HG03025 (cell line): Measurements from ENCODE around the gene ROCK1.
"Not testable (repeated sequence)": the region's sequence is repeated elsewhere in the genome, so short reads cannot be mapped to it uniquely, and the experiment has no call there.

Experiments used
- ATAC-seq: cut with Tn5 transposase; IDR thresholded peaks from one replicate; pipeline ENCODE4 v1.9.1; 2021; ENCODE audit warnings: mild to moderate bottlenecking, moderate library complexity; ENCODE audit not compliant: unreplicated experiment, low FRiP score

ROCK1 gene

DNA sequence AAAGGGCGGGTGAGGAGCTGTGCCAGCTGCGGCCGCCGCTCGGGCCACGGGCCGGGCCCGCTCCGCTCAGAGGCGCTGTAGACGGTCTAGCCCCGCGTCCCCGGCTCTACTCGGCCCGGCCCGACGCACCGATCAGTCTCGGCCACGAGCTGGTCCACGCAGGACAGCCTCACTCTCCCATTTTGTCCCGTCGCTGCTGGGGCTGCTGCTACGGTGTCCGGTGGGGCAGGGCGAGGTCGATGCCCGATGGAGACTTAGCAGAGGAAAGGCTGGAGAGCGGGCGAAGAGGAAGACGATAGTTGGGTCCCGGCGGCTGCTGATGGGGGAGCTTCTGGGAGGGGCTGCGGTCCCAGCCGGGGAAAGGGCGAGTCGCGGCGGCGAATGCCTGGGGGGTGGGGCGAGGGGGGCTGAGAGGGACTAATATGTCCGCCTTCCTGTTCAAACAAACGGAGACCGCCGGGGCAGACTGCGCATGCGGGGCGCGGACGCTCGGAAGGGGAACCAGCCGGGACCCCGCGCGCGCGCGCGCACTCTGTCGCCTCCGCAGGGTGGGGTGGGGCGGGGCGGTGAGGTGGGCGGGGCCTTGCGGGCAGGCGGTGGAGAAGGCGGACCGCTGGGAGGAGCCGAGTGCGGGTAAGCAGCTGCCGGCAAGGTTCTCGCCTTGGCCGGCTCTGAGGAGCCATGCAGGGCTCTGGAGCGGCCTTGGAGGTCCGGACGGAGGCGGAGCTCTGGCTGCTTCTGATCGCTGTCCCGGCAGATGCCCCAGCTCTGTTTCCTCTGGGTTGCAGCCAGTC, at the start of gene ROCK1:
Gene ROCK1, minus strand, starts transcription at position 468 of the 794 bp plus-strand sequence. CDS start 903 bp downstream, outside the sequence.
- peak; percentile 95 for ATAC-seq

DNA sequence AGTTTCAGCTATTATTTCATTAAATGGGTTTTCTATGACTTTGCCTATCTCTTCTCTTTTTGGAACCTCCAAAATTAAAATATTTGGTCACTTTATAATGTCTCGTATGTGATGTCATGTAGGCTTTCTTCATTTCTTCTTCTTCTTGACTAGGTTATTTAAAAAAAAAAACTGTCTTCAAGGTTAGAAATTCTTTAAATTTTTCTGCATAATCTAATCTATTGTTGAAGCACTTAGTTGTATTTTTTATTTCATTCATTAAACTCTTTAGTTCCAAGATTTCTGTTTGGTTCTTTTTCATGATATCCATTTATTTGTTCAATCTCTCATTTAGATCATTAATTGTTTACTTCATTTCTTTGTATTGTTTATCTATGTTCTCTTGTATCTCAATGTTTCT, 43.8 kb upstream of the ROCK1 start:
- ATAC-seq = no peak

DNA sequence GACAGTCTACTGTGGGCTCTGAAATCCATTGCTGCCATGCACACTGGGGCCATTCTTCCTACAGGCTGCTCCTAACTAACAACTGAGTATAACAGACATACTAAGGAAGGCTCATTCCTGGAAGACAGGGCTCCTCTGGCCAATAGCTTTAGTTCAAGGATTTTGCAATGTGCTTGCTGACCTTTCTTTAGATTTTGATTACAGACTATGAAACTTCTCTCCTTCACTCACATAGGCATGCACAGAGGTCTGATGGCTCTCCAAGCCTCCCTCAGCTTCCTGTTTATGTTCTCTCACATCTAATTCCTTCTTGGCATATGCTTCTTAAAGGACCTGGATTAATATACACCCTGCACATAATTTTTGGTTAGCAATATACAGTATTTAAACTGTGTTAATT, 34.4 kb upstream of the ROCK1 start:
- no peak for ATAC-seq

DNA sequence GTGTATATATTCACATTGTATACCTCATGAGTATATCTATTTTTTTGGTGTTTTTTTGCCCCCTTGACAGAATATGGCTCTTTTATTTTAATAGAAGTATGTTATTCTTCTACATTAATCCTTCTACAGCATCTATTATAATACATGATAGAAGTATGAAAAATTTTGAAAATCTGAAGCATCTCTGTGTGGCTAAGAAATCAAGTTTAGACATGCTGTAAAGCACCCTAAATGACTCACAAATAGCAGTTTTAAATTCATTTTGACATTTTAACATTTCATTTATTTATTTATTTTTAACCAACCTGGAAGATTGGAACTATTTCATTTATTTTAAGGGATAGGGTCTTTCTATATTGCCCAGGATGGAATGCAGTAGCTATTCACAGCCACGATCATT, 33.8 kb upstream of the ROCK1 start:
- no peak for ATAC-seq

DNA sequence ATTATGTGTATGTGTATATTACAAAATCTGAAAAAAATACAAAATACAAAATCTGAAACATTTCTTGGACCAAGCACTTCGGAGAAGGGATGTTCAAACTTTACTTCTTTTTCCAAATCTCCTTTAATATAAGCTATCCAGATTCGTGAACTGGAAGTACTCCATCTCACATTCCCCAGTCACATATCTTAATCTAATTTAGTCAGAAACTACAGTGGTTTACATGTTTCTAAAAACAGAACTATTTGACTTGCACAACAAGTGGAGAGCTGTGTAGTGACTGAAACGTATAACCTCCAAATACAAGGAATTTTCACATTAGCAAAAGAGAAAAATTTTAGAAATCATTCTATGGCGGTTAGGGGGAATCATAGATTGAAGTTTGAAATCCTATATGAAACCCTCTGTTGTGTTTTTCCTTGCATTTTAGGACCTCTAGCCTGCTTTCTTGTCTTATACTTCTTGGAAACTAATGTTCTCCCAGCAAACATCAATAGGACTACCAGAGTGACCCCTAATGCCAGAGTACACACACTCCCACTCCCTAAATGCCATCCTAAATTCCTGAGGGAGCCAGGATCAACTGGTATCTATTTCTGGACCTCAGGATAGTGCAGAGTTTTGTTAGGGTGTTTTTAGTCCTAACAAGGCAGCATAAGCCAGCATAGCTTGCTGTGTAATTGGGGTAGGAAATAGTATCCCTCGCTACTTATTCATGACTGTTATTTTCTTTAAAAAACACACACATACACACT, 30.2 kb upstream of the ROCK1 start:
- ATAC-seq = no peak

DNA sequence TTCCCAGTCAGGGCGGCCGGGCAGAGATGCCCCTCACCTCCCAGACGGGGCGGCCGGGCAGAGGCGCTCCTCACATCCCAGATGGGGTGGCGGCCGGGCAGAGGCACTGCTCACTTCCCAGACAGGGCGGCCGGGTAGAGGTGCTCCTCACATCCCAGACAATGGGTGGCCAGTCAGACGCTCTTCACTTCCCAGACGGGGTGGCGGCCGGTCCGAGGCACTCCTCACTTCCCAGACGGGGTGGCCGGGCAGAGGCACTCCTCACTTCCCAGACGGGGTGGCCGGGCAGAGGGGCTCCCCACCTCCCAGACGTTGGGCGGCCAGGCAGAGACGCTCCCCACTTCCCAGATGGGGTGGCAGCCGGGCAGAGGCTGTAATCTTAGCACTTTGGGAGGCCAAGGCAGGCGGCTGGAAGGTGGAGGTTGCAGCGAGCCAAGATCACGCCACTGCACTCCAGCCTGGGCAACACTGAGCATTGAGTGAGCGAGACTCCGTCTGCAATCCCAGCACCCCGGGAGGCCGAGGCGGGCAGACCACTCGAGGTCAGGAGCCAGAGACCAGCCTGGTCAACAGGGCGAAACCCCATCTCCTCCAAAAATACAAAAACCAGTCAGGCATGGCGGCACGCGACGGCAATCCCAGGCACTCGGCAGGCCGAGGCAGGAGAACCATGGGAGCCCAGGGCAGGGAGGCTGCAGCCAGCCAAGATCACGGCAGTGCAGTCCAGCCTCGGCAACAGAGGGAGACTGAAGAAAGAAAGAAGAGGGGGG, 26.3 kb upstream of the ROCK1 start:
- ATAC-seq = not testable (repeated sequence)

DNA sequence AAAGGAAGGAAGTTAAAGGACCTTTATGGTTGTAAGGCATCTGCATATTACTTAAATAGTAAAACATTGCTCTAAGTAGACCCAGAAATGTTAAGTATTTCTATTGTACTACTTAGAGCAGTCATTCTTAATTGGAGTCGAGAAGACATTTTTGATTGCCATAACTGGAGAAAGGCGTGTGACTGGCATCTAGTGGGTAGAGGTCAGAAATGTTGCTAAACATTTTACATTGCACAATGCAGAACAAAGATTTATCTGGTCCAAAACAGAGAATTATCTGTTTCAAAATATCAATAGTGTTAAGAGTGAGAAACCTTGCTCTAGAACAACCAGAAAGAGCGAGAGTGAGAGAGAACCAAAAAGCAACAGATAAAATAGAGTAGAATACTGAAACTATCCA, 23.3 kb upstream of the ROCK1 start:
- ATAC-seq = no peak

DNA sequence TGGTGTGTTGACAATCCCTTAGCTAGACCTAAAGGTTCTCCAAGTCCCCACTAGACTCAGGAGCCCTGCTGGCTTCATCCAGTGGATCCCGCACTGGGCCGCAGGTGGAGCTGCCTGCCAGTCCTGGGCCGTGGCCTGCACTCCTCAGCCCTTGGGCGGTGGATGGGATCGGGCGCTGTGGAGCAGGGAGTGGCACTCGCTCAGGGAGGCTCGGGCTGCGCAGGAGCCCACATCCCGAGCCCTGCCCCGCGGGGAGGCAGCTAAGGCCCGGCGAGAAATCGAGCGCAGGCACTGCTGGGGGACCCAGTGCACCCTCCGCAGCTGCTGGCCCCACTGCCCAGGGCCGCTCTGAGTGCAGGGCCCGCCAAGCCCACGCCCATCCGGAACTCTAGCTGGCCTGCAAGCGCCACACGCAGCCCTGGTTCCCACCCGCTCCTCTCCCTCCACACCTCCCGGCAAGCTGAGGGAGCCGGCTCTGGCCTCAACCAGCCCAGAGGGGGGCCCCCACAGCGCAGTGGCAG, 20.8 kb upstream of the ROCK1 start:
- ATAC-seq = no peak

DNA sequence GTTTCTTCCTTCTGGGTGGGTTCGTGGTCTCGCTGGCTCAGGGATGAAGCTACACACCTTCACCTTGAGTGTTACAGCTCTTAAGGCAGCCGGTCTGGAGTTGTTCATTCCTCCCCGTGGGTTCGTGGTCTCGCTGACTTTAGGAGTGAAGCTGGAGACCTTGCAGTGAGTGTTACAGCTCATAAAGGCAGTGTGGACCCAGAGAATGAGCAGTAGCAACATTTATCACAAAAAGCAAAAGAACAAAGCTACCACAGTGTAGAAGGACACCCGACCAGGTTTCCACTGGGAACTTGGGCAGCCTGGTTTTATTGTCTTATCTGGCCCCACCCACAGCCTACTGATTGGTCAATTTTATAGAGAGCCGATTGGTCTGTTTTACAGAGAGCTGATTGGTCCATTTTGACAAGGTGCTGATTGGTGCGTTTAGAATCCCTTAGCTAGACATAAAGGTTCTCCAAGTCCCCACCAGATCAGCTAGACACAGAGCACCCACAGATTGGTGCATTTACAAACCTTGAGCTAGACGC, 20.1 kb upstream of the ROCK1 start:
- no peak for ATAC-seq

DNA sequence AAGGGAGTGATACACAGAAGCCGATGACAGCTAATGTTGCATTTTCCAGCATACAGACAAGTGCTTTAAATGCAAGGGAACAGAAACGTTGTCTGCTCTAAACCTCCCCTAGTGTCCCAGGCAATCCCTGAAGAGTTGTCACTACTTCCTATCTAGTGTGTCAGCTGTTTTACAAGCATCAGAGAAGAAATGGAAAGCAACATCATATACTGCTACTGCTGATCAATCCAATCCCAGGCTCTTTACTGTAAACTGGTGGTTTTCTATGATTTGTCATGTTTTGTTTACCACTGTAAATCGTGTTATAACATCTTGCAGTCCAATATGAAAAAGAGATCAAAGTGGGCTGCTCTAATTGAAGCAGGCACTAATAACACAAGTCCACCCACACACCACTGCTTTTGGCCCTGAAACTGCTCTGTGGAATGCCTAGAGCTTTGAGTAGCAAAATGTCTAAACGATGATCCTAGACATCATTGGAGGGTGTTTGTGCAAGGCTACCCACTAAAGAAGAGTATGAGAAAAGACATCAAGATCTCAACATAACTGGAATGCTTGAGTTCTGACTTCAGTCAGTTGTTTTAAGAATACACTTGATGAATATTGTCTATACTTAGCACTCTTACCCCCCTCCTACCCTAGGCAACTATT, 18.1 kb upstream of the ROCK1 start:
- ATAC-seq = no peak

DNA sequence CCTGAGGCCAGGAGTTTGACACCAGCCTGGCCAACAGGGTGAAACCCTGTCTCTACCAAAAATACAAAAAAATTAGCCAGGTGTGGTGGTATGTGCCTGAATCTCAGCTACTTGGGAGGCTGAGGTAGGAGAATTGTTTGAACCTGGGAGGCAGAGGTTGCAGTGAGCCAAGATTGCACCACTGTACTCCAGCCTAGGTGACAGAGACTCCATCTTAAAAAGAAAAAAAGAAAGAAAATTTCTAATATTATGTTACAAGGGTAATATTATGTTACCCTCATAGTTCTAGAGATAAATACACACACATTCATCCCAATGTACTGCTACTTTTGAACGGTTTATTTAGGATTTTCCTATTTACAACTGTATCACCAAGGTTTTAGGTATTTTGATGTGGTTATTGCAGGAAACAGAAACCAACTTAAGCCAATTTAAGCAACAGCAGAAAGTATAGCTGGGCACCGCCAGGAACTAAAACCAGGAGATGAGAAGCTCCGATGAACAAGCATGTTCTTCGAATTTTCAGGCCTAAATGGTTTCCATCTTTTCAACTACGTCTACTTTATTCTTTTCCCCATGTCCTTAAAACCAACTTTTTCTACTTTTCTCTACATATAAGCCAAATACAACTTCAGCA, 11.8 kb upstream of the ROCK1 start:
- no peak for ATAC-seq

DNA sequence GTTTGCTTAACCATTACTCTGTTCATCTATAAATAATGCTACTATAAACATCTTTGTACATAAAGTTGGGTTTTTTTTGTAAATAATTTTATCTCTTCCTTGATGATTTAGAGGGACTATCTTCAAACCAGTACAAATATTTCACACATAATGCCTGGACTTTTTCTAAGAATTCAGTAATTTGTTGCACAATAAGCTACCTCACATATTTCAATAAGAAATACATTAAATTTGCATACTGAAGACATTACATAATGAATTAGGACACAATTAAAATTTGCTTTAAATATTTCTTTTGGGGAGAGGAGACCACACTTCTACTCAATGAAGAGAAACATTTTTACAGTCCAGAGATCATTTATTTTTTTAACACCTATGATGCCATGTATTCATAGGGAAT, 7.2 kb upstream of the ROCK1 start:
- no peak for ATAC-seq

DNA sequence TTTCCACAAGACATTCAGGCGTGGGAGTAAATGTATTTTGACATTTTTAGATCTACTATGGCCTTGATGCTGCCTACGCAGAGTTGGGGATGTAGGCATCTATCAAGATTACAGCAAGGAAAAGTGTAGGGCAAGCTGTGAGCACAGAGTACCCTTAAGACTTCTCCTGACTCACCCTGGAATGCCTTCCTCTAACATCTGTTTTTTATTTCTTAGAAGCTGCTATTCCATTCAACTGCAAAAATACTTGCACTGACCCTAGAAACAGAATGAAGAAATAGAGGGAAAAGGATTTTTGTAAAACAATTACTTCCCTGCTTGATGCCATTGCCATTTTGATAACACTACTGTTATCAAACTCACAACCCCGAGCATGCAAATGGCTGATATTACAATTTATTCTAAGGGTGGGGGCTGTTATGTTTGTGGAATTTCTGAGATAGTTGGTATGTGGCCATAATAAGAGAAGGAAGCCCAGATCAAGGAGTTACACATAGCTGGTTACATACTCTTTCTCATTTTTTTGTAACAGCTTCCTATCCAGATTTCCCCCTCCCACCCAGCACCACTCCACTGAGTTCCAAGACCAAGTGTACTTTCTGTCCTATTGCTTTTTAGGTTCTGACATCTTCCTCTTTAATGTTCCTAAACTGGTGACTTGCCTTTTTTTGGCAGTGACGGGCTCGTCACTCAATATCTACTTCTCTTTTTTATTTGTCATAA, 6.0 kb upstream of the ROCK1 start:
- no peak for ATAC-seq

DNA sequence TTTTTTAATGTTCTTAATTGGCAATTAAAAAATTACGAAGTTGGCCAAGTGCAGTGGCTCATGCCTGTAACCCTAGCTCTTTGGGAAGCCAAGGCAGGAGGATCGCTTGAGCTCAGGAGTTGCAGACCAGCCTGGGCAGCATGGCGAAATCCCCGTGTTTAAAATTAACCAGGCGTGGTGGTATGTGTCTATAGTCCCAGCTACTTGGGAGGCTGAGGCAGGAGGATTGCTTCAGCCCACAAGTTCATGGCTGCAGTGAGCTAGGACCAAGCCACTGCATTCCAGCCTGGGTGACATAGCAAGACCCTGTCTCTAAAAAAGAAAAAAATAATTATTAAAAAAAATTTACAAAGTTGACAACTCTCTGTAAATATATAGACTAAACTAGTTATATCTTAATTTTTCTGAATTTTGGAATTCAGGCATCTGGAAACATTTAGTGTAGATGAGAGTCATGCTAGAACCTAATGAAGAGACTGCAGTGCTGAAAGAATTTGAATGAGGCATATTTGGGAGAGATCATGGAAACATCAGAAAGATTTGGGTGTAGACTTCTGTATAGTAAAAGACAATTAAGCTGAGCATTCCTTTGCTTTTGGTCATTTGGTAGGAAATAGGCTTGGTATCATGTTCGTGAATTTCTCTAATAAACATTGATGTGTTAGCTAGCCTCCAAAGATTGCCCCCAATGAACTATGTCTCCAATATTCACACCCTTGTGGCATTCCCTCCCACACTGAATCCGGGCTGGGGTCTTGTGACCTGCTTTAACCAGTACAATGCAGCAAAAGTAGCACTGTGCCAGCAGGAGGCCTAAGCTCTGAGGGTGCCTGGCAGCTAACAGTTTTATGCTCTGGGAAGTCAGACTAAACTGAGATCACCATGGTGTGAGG, 4.2 kb upstream of the ROCK1 start:
- no peak for ATAC-seq

DNA sequence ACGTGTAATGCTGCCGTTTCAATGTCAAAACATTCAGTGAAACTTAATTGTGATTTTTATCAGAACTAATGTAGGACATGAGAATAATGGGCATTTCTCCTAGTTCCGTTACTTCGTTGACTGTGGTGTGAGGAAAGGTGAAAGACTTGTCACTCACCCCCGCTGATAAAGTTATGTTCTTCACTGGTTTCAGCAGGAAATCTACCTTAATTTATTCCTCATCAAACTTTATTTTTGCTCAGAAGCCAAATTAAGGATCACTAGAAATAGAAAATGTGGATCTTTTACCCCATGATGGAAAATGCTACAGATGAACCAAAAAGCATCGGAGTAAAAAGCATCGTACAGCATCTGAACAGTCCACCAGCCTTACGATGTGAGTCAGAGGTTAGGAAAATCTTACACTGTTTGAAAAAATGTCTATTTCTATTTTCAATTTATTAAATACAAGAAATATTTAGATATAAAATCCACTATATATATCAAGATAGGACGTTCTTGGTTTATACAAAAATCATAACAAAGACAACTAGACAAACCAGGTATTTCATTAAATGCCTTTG, 1.0 kb upstream of the ROCK1 start:
- no peak for ATAC-seq

DNA sequence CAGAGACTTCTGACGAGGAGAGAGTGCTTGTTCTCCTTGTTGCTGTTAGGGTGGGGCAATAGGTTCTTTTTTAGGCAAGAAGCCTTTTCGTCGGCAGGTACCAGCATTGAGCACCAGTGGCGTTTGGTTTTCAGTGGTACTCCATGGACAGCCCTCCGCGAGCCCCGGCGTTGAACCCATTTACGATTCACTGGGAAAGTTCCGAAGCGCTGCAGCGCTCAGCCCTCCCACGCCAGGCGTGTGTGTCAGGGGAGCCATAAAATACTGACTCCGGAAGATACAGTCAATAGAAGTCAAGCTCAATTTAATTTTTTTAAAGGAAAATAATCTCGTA, 494 bp upstream of the ROCK1 start:
- ATAC-seq = peak; percentile 33

DNA sequence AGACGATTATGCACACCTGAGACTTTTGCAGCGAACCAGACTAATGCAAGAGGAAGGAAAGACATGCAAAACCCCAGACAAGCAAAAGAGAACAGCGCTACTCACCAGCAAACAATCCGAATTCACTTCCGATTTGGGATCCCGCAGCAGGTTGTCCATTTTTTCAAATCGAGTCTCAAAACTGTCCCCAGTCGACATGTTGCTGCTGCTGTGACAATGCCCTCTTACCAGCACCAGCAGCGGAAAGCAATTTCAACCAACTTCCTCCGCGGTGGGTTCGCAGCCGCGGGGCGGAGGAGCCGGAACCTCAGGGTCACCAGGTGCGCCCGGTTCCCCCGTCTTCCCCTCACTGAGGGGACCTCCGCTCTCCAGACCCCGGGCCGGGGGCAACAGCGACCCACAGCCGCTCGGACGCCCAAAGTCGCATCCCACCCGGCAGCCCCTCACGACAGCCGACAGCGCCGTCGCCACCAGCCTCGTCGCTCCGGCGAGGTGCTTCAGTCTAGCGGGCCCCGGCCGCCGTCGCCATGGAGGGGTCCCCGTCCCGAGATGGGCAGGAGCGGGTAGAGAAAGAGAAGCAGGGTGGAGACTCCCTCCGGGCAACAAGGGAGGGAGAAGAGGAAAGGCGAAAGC, 784 bp downstream of the ROCK1 start:
- peak; percentile 25 for ATAC-seq
